ENCODE results near the gene NPY.
"Not testable (repeated sequence)": the region's sequence is repeated elsewhere in the genome, so short reads cannot be mapped to it uniquely, and the experiment has no call there.

The NPY gene

DNA sequence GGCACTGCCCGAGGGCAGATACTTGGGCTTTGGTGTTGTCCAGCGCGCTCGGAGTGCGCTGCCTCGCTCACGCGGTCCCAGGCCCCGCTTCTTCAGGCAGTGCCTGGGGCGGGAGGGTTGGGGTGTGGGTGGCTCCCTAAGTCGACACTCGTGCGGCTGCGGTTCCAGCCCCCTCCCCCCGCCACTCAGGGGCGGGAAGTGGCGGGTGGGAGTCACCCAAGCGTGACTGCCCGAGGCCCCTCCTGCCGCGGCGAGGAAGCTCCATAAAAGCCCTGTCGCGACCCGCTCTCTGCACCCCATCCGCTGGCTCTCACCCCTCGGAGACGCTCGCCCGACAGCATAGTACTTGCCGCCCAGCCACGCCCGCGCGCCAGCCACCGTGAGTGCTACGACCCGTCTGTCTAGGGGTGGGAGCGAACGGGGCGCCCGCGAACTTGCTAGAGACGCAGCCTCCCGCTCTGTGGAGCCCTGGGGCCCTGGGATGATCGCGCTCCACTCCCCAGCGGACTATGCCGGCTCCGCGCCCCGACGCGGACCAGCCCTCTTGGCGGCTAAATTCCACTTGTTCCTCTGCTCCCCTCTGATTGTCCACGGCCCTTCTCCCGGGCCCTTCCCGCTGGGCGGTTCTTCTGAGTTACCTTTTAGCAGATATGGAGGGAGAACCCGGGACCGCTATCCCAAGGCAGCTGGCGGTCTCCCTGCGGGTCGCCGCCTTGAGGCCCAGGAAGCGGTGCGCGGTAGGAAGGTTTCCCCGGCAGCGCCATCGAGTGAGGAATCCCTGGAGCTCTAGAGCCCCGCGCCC lies at the start of gene NPY:
TSS of gene NPY (plus strand) at position 294 of the 802 bp plus-strand sequence. CDS start 1,051 bp downstream, outside the sequence.
- DNase-seq: peak; percentile 36

GRCh38 chr7:24239260-24239659 lies 44.7 kb upstream of the NPY start:
- no peak for DNase-seq

DNA sequence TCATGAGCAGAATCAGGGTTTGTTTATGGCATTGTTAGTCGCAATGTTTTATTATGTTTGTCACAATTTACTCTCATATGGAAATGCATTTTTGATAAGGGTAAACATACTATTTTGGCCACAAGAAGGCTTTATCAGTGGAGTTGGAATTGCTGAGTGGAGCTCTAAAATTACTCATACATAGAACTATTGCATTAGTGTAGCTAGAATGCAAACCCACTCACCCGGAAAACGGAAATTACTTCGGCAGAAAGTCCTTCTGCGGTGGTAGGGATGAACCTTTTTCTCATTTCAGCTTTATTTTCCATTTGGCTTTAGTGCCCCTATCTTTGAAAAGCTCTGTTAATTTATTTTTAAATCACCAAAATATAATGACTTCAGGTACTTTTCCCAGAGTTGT lies 42.8 kb upstream of the NPY start:
- no peak for DNase-seq

DNA sequence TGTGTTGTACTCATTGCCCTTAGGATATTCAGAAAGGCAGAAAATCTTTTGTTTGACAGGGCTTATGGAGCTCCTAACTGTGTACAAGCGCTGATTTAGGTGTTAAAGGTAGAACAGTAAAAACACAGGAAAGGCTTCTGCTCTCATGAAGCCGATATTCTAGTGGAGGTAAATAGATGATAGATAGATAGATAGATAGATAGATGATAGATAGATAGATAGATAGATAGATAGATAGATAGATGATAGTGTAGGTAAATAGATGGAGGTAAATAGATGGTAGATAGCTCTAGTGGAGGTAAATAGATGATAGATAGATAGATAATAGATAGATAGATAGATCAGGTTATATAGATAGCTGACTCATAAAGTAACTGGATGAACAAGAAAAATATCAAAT lies 39.4 kb upstream of the NPY start:
- DNase-seq: no peak

DNA sequence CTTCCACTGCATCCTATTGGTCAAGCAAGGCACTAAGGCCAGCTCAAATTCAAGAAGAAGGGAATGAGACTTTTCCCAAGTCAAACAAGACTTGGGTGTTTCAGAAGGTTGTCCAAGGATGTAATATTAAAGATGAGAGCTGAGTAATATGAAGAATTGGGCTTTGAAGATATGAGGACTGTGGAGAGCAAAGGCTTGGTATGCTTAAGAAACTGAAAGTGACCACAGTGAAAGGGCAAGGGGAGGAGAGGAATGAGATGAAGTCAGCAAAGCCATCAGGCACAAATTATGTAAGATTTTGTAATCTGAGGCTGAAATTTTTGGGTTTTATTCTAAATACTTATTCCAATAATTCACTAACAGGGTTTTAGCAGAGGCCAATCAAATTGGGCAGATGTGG lies 38.6 kb upstream of the NPY start:
- no peak for DNase-seq

DNA sequence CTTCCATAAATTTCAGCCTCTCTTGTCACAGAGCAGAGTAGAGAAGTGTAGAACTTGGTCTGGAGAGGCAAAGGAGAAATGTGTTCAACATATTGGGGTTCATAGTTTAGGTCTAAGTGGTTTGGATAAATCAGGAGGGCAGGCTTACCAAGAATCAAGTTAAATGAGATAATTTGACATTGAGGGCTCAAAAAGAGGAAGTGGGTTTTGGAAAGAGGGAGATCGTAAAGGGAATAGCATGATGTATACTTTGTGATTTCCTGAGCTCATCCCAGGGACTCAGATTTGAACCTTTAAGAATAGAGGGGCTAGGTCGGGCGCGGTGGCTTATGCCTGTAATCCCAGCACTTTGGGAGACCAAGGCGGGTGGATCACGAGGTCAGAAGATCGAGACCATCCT lies 34.7 kb upstream of the NPY start:
- DNase-seq: no peak

- no peak for DNase-seq
Observed at GRCh38 chr7:24251568-24251967, 32.4 kb upstream of the NPY start.

- DNase-seq: peak; percentile 13
Observed at GRCh38 chr7:24255139-24255538, 28.9 kb upstream of the NPY start.

GRCh38 chr7:24258324-24258723 lies 25.7 kb upstream of the NPY start:
- not testable (repeated sequence) for DNase-seq

DNA sequence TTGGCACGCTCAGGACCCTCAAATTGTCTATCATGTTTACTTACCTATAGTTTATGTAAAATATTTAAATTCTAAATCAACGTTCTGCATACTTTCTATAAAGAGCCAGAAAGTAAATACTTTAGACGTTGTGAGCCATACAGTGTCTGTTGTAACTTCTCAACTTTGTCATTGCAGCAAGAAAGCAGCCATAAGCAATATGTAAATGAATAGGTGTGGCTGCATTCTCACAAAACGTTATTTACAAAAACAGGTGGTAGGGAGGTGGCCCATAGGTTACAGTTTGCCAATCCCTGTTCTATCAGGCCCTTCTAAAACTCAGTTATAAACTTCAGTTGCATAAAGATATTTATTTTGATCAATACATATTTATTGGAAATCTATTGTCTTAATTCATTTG lies 12.1 kb upstream of the NPY start:
- no peak for DNase-seq

GRCh38 chr7:24279512-24279911 lies 4.5 kb upstream of the NPY start:
- DNase-seq: no peak

- peak; percentile 12 for DNase-seq
Observed at GRCh38 chr7:24283554-24283896, 465 bp upstream of the NPY start.

- DNase-seq: peak; percentile 9
Observed at GRCh38 chr7:24284699-24285506, 913 bp downstream of the NPY start.

DNA sequence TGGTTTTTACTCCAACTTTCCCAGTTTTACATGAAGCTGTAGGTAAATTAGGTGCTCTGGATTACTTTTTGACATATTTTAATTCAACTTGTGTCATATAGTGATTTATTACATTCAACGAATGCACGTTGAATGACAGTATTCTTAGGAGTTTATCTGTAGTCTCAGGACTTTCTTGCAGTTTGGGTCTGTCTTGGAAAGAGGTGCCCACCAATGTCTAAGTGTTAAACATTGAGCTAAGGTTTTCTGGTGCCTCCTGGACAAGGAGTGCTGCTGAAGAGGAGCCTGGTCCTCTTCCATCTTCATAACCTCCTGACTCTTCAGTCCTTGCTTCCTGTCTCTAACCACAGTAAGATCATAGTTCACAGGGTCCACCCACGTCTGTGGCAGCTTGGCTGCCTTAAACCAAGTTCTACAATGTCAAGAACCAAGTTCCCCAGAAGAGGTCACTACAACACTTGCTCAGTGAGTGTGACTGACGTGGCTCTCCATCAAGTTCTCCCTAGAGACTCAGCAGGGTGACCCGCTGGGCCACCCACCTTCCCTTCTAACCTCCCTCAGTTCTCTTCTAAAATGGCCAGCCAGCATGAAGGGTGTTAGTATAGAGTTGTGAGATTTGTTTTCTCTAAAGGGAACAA lies 6.1 kb downstream of the NPY start:
- peak; percentile 75 for DNase-seq

GRCh38 chr7:24291271-24291670 lies 7.3 kb downstream of the NPY start:
- DNase-seq: no peak

DNA sequence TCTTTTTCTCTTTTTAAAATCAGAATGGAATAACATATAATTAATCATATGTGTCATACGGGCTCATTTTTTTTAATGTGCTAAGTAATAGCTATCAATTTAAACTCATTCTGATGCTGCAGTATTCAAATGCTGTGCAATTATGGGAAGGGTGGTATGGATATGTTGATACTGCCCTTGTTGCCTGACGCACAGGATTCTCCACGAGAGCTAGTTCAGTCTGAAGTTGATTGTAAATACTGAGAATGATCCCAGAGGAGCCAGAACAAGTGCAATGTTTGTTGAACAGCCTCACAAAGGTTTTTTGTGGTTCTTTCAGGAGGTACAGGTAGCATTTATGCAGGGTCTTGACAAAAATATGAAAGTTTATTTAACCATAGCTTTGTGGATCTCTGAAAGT lies 13.4 kb downstream of the NPY start:
- DNase-seq: no peak

DNA sequence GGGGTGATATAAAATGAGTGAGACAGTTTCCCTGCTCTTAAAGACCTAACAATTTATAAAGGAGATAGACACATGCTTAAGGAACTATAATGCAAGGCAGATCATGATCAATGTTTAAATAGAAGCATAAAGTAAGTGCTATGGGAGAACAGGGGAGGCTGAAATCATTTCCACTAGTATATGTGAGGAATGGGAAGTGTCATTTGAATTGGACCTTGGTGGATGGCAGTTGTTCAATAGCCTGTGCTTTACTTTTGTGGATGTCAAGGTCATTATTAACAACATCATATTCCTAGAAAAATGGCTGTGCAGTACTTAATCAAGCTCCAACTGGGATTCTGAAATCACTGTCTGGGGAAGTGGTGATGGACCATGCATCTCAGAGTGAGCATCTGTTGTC lies 14.7 kb downstream of the NPY start:
- no peak for DNase-seq

DNA sequence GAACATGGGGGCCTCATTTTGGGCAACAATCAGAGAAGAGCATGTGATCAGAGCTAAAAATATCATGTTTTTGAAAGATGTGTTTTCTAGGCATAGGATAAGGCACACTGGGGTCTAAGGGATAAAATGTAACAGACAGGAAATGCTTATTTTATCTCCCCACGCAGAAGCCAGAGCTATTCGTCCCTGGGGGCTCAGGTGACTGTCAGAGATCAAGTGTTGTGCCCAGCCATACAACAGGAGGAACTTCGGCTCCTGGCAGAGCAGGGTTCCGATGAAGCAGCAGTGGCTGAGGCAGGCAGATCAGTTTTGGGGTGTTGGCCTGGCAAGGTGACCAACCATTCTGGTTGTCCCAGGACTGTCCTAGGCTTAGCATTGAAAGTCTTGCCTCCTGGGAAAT lies 15.2 kb downstream of the NPY start:
- no peak for DNase-seq

- no peak for DNase-seq
Observed at GRCh38 chr7:24301703-24302102, 17.7 kb downstream of the NPY start.

DNA sequence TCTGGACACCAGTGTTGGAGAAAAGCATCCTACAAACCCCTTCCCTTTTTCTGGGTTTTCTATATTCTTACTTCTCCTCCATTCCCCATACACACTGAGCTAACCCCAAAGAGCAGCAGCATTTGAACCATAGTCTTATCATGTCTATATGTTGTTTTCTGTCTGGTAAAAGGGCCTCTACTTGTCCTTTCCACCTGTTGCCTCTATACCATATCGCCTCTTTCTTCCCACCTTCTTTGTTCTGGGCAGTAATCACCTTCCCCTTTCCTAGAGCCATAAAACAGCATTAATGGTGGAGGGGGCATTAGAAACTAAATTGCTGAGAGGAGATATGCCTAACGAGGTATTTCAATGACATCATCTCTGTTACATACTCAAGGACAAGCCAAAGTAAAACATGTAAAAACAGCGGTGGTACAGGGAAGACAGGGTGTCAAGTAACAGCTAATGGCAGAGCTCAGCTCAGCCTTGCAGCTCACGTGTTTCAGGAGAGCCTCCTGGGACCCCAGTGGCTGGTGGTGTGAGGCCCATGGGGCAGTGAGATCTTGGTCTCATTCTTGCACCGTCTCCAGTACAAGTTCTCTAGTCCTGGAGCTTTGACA lies 20.6 kb downstream of the NPY start:
- DNase-seq: no peak

DNA sequence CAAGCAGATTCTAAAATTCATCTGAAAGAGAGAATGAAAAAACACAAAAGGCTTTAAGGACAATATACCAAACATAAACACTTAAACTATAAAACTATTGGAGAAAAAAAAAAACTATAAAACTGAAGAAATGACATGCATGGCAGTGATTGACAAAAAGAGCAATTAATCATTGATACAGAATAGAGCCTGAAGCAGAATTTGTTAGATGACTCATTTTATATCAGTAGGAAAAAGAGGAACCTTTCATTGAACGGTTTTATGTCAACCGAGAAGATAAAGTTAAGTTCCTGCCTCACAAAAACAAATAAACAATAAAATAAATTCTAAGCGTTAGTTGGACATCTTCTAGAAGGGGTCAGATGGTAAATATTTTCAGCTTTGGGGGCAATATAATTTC lies 23.3 kb downstream of the NPY start:
- no peak for DNase-seq

- no peak for DNase-seq
Observed at GRCh38 chr7:24312588-24312987, 28.6 kb downstream of the NPY start.

DNA sequence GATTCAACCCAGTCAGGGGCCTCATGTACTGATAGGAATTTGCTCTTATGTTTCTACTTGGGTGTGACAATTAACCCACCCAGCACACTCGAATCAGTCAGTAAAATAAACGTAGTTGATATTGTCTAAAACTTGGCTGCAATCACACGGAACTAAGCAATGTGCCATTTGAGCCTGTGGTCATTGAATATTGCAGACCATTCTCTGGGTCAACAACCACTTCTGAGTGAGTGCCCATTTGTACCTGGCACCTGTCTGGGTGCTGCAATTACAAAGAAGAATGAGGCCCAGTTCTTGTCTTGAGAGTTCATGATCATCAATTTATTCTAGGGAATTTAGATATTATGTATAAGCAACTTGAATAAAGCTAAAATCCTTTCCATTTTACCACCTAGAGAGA lies 29.8 kb downstream of the NPY start:
- no peak for DNase-seq

GRCh38 chr7:24316340-24316739 lies 32.4 kb downstream of the NPY start:
- no peak for DNase-seq

Data from activated CD4-positive, alpha-beta T cell treated with anti-CD3 and anti-CD28 coated beads for 48 hours (primary cell).